SK-N-SH (cell line): ENCODE measurements around the gene EMX2. TPM values are rescaled to one million over a fixed set of nuclear protein-coding genes. Genes with fewer than 3 reads are reported as not detected.

Experiments used
- CTCF ChIA-PET: fragments of 300-600, 350-600 bp; formaldehyde crosslinking; extraction: SDS; loops from one replicate; lab custom pipeline; 2021; lab: Yijun Ruan, JAX
- POLR2A ChIA-PET: fragments of 350-600 bp; sonication (Branson Sonifier 250); formaldehyde crosslinking; extraction: SDS; loops from one replicate; lab custom pipeline; 2020; ENCODE audit warnings: antibody characterized with exemption, inconsistent platforms; lab: Yijun Ruan, JAX
- DNase-seq: peaks from one replicate; pipeline ENCODE4 v3.0.0; 2012
- H2AFZ ChIP-seq: fragments of 200-600 bp; sonication (generic); 2 replicates; pipeline ENCODE4 v1.8.1; 2016; ENCODE audit warnings: antibody characterized with exemption, mild to moderate bottlenecking, low read depth
- H3F3A ChIP-seq: fragments of 200-600 bp; sonication (generic); replicated peaks from 2 replicates; pipeline ENCODE3; 2016; ENCODE audit warnings: antibody characterized with exemption, mild to moderate bottlenecking; ENCODE audit not compliant: insufficient read depth
- H3K27ac ChIP-seq, 2 experiments: fragments of 200-500 bp in 1 of 2; fragments of 200-600 bp in 1 of 2; sonication (Bioruptor generic) in 1 of 2; sonication (generic), shearing (Covaris generic) in 1 of 2; 2 replicates each; pipeline versions ENCODE4 v1.5.1 to v1.6.1; 2014 to 2016; ENCODE audit warnings: low read depth in 2 of 2, inconsistent platforms in 1 of 2, low read length in 1 of 2, mild to moderate bottlenecking in 1 of 2, mixed read lengths in 1 of 2
- H3K27me3 ChIP-seq: fragments of 200-600 bp; sonication (generic), shearing (Covaris generic); 2 replicates; pipeline ENCODE4 v1.6.1; 2016; ENCODE audit warnings: mixed run types; ENCODE audit not compliant: insufficient read depth
- H3K36me3 ChIP-seq, 2 experiments: fragments of 200-500 bp in 1 of 2; fragments of 200-600 bp in 1 of 2; sonication (Bioruptor generic) in 1 of 2; sonication (generic) in 1 of 2; replicated peaks in 1 of 2; 2 replicates each; pipeline versions ENCODE3 to v1.5.1; 2014 to 2016; ENCODE audit warnings: low read length in 1 of 2, mild to moderate bottlenecking in 1 of 2; ENCODE audit not compliant: insufficient read depth in 2 of 2, control insufficient read depth in 1 of 2
- H3K4me1 ChIP-seq, 2 experiments: fragments of 200-500 bp in 1 of 2; fragments of 200-600 bp in 1 of 2; sonication (Bioruptor generic) in 1 of 2; sonication (generic), shearing (Covaris generic) in 1 of 2; 2 replicates each; pipeline versions ENCODE4 v1.5.1 to v1.6.1; 2014 to 2016; ENCODE audit warnings: low read depth in 1 of 2, low read length in 1 of 2, mixed run types in 1 of 2; ENCODE audit not compliant: insufficient read depth in 2 of 2, control insufficient read depth in 1 of 2
- H3K4me2 ChIP-seq: fragments of 200-600 bp; sonication (generic), shearing (Covaris generic); 2 replicates; pipeline ENCODE4 v1.6.1; 2017; ENCODE audit warnings: mixed run types
- H3K4me3 ChIP-seq, 2 experiments: fragments of 200-500 bp in 1 of 2; fragments of 200-600 bp in 1 of 2; sonication (Bioruptor generic) in 1 of 2; sonication (generic), shearing (Covaris generic) in 1 of 2; 2 replicates each; pipeline versions ENCODE4 v1.5.1 to v1.8.1; 2014 to 2016; ENCODE audit warnings: low read depth in 2 of 2, inconsistent platforms in 1 of 2, low read length in 1 of 2, mild to moderate bottlenecking in 1 of 2, mixed read lengths in 1 of 2, moderate library complexity in 1 of 2
- H3K79me2 ChIP-seq: fragments of 200-600 bp; sonication (generic); 2 replicates; pipeline ENCODE4 v1.8.1; 2017; ENCODE audit warnings: mild to moderate bottlenecking; ENCODE audit not compliant: insufficient read depth
- H3K9ac ChIP-seq: fragments of 200-600 bp; sonication (generic); 2 replicates; pipeline ENCODE4 v1.6.1; 2017; ENCODE audit warnings: mixed run types
- H3K9me2 ChIP-seq: fragments of 200-600 bp; sonication (generic); 2 replicates; pipeline ENCODE4 v1.6.1; 2017; ENCODE audit warnings: mixed run types
- H3K9me3 ChIP-seq: fragments of 200-600 bp; sonication (generic); 2 replicates; pipeline ENCODE4 v1.6.1; 2017; ENCODE audit warnings: mixed run types, mild to moderate bottlenecking, moderate library complexity
- H4K20me1 ChIP-seq: fragments of 200-600 bp; sonication (generic); 2 replicates; pipeline ENCODE4 v1.6.1; 2017; ENCODE audit warnings: mild to moderate bottlenecking, mixed run types; ENCODE audit not compliant: insufficient read depth
- CHD2 ChIP-seq: fragments of 150-350 bp; IDR thresholded peaks from 2 replicates; pipeline ENCODE4 v1.6.1; 2018; ENCODE audit warnings: low read length; ENCODE audit not compliant: partially characterized antibody
- EP300 ChIP-seq, 2 experiments: IDR thresholded peaks; 2 replicates each; pipeline versions ENCODE4 v1.4.0 to v1.6.1; 2012; ENCODE audit warnings: borderline replicate concordance in 1 of 2, low read depth in 1 of 2, low read length in 1 of 2
- EZH2phosphoT487 ChIP-seq: fragments of 200-600 bp; sonication (generic); IDR thresholded peaks from 2 replicates; pipeline ENCODE4 v1.6.1; 2017; ENCODE audit warnings: low read depth, mixed run types, mild to moderate bottlenecking, antibody characterized with exemption, moderate library complexity, borderline replicate concordance
- FOXJ3 ChIP-seq: sonication (generic); formaldehyde crosslinking; IDR thresholded peaks from 2 replicates; pipeline ENCODE4 v1.5.1; 2020; ENCODE audit warnings: mild to moderate bottlenecking, missing genetic modification reagents
- FOXM1 ChIP-seq: IDR thresholded peaks from 2 replicates; pipeline ENCODE4 v1.4.0; 2012; ENCODE audit warnings: low read depth, mild to moderate bottlenecking
- GABPA ChIP-seq: IDR thresholded peaks from 2 replicates; pipeline ENCODE4 v1.4.0; 2012; ENCODE audit warnings: low read depth, mild to moderate bottlenecking
- GATA2 ChIP-seq: sonication (generic); formaldehyde crosslinking; IDR thresholded peaks from 2 replicates; pipeline ENCODE4 v1.5.0; 2020; ENCODE audit warnings: mild to moderate bottlenecking, missing genetic modification reagents
- JUND ChIP-seq: IDR thresholded peaks from 2 replicates; pipeline ENCODE4 v1.4.0; 2012
- NRF1 ChIP-seq: IDR thresholded peaks from 2 replicates; pipeline ENCODE4 v1.6.1; 2012; ENCODE audit warnings: low read depth, mild to moderate bottlenecking, low read length
- POLR2AphosphoS5 ChIP-seq: IDR thresholded peaks from 2 replicates; pipeline ENCODE4 v1.6.1; 2012; ENCODE audit warnings: low read depth, low read length
- SMC3 ChIP-seq: IDR thresholded peaks from 2 replicates; pipeline ENCODE4 v1.6.1; 2012; ENCODE audit warnings: low read depth, low read length, improper control_type of control experiment
- TCF12 ChIP-seq: IDR thresholded peaks from 2 replicates; pipeline ENCODE4 v1.4.0; 2012
- WGBS: methylation state at CpG from one replicate; pipeline ENCODE4 v1.1.6; 2017; ENCODE audit warnings: low lambda C conversion rate; 5-methylcytosine and 5-hydroxymethylcytosine counted together
- polyA plus RNA-seq, 3 experiments: library from polyadenylated mRNA; depleted of rRNA; stranded (reverse); fragments of >200 nt; gene quantifications; 2 replicates each; pipeline ENCODE4 v1.2.3, GENCODE V29; 2012
- TF ChIP-seq, protein P1 (sequence below): IDR thresholded peaks from 2 replicates; pipeline ENCODE4 v1.4.0; 2012; ENCODE audit warnings: low read depth, borderline replicate concordance
- TF ChIP-seq, protein P2 (sequence below): fragments of 200-600 bp; sonication (generic); IDR thresholded peaks from 2 replicates; pipeline ENCODE4 v1.6.1; 2017; ENCODE audit warnings: antibody characterized with exemption, mild to moderate bottlenecking, moderate library complexity
- TF ChIP-seq, protein P3 (sequence below): fragments of 150-350 bp; IDR thresholded peaks from 2 replicates; pipeline ENCODE4 v1.6.1; 2016; ENCODE audit warnings: mild to moderate bottlenecking, low read depth, low read length
- TF ChIP-seq, protein P4 (sequence below): IDR thresholded peaks from 2 replicates; pipeline ENCODE4 v1.4.0; 2012; ENCODE audit warnings: low read depth, borderline replicate concordance
- TF ChIP-seq, protein P5 (sequence below): IDR thresholded peaks from 2 replicates; pipeline ENCODE4 v1.4.0; 2012; ENCODE audit warnings: low read depth
- TF ChIP-seq, protein P6 (sequence below): IDR thresholded peaks from 2 replicates; pipeline ENCODE4; 2012

Gene EMX2
- polyA plus RNA-seq, 1 of the 3 experiments (the other 2 are of a cell fraction) = not detected

DNA sequence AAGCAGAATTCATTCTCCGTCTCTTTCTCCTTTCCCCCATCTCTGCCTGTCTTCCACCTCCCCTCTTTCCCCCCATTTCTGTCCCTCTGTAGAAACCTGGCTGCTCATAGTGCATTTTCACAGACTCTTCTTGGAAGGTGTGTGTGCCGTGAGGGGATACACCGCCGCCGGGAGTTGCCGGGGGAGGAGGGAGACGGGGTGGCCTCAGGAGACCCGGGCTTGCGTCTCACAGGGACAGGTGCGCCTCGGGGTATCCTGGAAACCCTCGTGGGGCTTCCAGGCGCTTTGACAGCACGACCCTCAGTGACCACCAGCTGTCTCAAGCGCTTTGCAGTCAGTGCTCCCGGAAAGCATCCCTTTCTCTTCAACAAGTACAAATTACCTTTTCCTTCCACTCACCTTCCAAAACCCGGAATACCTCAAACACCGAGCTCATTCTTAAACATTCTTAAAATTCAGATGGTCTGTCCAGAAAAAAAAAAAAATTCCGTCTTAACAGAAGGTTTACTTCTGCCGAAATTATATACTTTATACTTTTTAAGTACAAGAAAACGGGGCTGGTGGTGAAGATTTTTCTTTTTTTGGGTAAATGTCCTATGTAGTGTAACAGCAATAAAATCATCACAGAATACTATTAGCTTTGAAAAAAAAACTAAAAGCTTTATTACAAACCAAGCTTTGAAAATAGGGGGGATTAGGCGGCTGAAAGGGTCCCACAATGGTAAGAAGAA is 8.2 kb downstream of the EMX2 start:
- no peaks in the 10 kb centered on the region for H3K9me2 ChIP-seq
- no peak for TF ChIP-seq CHD2
- no peak for TF ChIP-seq NRF1
- TF ChIP-seq JUND = no peak
- TF ChIP-seq TCF12 = no peak
- TF ChIP-seq, protein P1, sequence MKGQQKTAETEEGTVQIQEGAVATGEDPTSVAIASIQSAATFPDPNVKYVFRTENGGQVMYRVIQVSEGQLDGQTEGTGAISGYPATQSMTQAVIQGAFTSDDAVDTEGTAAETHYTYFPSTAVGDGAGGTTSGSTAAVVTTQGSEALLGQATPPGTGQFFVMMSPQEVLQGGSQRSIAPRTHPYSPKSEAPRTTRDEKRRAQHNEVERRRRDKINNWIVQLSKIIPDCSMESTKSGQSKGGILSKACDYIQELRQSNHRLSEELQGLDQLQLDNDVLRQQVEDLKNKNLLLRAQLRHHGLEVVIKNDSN = no peak
- TF ChIP-seq EP300 (IDR thresholded peaks at IDR 0.05; ENCODE audit: borderline replicate concordance in 1 of 2, low read depth in 1 of 2, low read length in 1 of 2) = no peak
- TF ChIP-seq, all 33 proteins: peak for 0
- H4K20me1 ChIP-seq = no peaks in the 10 kb centered on the region
- no peaks in the 10 kb centered on the region for H3K79me2 ChIP-seq
- H3K4me3 ChIP-seq = no peak overlapping the region
- no peaks in the 10 kb centered on the region for H3F3A ChIP-seq
- H3K27me3 ChIP-seq = peaks cover 85% of the 10 kb centered on the region
- no peaks in the 10 kb centered on the region for H3K36me3 ChIP-seq
- H2AFZ ChIP-seq = no peak overlapping the region
- H3K4me2 ChIP-seq = no peak overlapping the region
- WGBS = 10% methylated on average over 22 of the region's 22 CpGs
- no peak for DNase-seq
- no peak overlapping the region for H3K9ac ChIP-seq
- ChIA-PET CTCF (interaction anchor here (0.7 to 1.5 kb wide), 6 partner anchors 9 to 690 kb away, joined by 3 to 7 read pairs (median 3); no protein-coding TSS in a partner anchor), POLR2A (no interaction called here)
- H3K27ac ChIP-seq = no peak overlapping the region
- H3K9me3 ChIP-seq = no peaks in the 10 kb centered on the region
- H3K4me1 ChIP-seq = no peaks in the 10 kb centered on the region; a peak in 1 of 4 replicates

DNA sequence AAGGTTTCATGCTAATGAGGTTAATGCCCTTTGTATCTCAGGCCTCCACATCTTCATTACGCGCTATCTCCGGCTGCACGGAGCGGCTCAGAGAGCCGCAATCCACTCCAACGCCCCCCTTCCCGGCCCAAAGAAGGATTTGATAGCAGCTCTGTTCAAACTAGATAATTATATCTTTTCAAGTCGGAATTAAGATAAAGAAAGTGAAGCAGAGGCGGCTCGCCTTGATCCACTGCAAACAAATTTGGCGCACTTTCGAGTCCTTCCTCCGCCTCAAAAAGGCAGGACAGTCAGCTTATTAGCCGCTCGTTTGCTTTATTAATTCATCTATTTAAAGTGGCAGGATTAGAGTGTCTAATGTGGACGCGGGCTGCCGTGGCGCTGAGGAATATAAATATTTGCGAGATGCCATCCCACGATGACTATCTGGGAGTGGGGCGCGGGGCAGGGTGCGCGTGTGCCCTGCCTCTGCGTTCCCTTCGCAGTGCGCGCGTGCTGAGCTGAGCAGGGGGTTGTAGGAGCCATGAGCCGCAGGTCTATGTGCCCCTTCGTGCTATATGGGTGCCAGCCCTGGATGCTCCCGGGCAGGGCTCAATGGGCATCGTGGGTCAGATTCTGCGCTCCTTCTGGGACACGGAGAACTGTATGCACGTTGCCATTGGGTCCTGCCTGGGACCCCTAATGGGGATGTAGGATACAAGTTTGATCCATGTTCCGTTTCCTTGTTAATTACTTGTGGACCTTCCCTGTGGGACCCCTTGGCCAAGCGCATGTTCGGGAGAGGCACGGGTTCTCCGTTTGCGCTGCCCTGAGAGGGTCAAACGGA is 9.0 kb downstream of the EMX2 start:
- no peaks in the 10 kb centered on the region for H3K9me2 ChIP-seq
- H3K79me2 ChIP-seq = no peaks in the 10 kb centered on the region
- no peak for DNase-seq
- peaks cover 77% of the 10 kb centered on the region for H3K27me3 ChIP-seq
- H2AFZ ChIP-seq = no peak overlapping the region
- ChIA-PET CTCF (interaction anchor here (0.7 to 1.6 kb wide), 5 partner anchors 10 to 108 kb away, joined by 3 to 6 read pairs (median 3); no protein-coding TSS in a partner anchor), POLR2A (no interaction called here)
- no peaks in the 10 kb centered on the region for H4K20me1 ChIP-seq
- no peaks in the 10 kb centered on the region for H3F3A ChIP-seq
- H3K4me1 ChIP-seq = no peaks in the 10 kb centered on the region; a peak in 1 of 4 replicates
- H3K9me3 ChIP-seq = no peaks in the 10 kb centered on the region
- H3K36me3 ChIP-seq = no peaks in the 10 kb centered on the region
- no peak overlapping the region for H3K4me2 ChIP-seq
- WGBS = 19% methylated on average over 41 of the region's 45 CpGs
- H3K9ac ChIP-seq = no peak overlapping the region
- H3K27ac ChIP-seq = no peak overlapping the region
- no peak overlapping the region for H3K4me3 ChIP-seq
- no peak for TF ChIP-seq NRF1
- TF ChIP-seq, protein P2, sequence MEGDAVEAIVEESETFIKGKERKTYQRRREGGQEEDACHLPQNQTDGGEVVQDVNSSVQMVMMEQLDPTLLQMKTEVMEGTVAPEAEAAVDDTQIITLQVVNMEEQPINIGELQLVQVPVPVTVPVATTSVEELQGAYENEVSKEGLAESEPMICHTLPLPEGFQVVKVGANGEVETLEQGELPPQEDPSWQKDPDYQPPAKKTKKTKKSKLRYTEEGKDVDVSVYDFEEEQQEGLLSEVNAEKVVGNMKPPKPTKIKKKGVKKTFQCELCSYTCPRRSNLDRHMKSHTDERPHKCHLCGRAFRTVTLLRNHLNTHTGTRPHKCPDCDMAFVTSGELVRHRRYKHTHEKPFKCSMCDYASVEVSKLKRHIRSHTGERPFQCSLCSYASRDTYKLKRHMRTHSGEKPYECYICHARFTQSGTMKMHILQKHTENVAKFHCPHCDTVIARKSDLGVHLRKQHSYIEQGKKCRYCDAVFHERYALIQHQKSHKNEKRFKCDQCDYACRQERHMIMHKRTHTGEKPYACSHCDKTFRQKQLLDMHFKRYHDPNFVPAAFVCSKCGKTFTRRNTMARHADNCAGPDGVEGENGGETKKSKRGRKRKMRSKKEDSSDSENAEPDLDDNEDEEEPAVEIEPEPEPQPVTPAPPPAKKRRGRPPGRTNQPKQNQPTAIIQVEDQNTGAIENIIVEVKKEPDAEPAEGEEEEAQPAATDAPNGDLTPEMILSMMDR = no peak
- no peak for TF ChIP-seq FOXM1
- no peak for TF ChIP-seq FOXJ3 (CRISPR knock-in tag)
- TF ChIP-seq, protein P3, sequence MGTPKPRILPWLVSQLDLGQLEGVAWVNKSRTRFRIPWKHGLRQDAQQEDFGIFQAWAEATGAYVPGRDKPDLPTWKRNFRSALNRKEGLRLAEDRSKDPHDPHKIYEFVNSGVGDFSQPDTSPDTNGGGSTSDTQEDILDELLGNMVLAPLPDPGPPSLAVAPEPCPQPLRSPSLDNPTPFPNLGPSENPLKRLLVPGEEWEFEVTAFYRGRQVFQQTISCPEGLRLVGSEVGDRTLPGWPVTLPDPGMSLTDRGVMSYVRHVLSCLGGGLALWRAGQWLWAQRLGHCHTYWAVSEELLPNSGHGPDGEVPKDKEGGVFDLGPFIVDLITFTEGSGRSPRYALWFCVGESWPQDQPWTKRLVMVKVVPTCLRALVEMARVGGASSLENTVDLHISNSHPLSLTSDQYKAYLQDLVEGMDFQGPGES = no peak
- TF ChIP-seq, protein P4, sequence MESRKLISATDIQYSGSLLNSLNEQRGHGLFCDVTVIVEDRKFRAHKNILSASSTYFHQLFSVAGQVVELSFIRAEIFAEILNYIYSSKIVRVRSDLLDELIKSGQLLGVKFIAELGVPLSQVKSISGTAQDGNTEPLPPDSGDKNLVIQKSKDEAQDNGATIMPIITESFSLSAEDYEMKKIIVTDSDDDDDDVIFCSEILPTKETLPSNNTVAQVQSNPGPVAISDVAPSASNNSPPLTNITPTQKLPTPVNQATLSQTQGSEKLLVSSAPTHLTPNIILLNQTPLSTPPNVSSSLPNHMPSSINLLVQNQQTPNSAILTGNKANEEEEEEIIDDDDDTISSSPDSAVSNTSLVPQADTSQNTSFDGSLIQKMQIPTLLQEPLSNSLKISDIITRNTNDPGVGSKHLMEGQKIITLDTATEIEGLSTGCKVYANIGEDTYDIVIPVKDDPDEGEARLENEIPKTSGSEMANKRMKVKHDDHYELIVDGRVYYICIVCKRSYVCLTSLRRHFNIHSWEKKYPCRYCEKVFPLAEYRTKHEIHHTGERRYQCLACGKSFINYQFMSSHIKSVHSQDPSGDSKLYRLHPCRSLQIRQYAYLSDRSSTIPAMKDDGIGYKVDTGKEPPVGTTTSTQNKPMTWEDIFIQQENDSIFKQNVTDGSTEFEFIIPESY = no peak
- TF ChIP-seq, protein P5, sequence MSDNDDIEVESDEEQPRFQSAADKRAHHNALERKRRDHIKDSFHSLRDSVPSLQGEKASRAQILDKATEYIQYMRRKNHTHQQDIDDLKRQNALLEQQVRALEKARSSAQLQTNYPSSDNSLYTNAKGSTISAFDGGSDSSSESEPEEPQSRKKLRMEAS = no peak
- no peak for TF ChIP-seq SMC3
- no peak for TF ChIP-seq GATA2 (CRISPR knock-in tag)
- TF ChIP-seq, protein P6, sequence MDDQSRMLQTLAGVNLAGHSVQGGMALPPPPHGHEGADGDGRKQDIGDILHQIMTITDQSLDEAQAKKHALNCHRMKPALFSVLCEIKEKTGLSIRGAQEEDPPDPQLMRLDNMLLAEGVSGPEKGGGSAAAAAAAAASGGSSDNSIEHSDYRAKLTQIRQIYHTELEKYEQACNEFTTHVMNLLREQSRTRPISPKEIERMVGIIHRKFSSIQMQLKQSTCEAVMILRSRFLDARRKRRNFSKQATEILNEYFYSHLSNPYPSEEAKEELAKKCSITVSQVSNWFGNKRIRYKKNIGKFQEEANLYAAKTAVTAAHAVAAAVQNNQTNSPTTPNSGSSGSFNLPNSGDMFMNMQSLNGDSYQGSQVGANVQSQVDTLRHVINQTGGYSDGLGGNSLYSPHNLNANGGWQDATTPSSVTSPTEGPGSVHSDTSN = no peak
- no peak for TF ChIP-seq GABPA
- no peak for TF ChIP-seq POLR2AphosphoS5
- TF ChIP-seq CHD2 = no peak
- no peak for TF ChIP-seq EZH2phosphoT487
